IMR-90 (cell line): ENCODE results near the gene AKAP6. TPM values are rescaled to one million over a fixed set of nuclear protein-coding genes. Genes with fewer than 3 reads are reported as not detected.

ENCODE experiments used
- ATAC-seq: fragments of 200-7000 bp; cut with Tn5 transposase; 2 replicates; pipeline ENCODE4 v1.9.1; 2020; ENCODE audit warnings: low read depth, mild to moderate bottlenecking, moderate library complexity
- BruUV-seq: library from RNA; stranded (reverse); fragments of 400-500 nt; replicated peaks from 2 replicates; lab custom pipeline; 2021; lab: Mats Ljungman, UMichigan
- CTCF ChIA-PET: fragments of 300-600 bp; formaldehyde crosslinking; extraction: SDS; loops from one replicate; lab custom pipeline; 2021; ENCODE audit warnings: antibody characterized with exemption; lab: Yijun Ruan, JAX
- POLR2A ChIA-PET: fragments of 300-600 bp; sonication (Branson Sonifier 250); formaldehyde crosslinking; loops from one replicate; lab custom pipeline; 2022; ENCODE audit warnings: antibody characterized with exemption; ENCODE audit not compliant: unreplicated experiment; lab: Charles Lee
- DNase-seq: peaks from one replicate; pipeline ENCODE4 v3.0.0; 2013
- H2AFZ ChIP-seq: replicated peaks from 2 replicates; pipeline ENCODE3; 2013; ENCODE audit warnings: low read length, mild to moderate bottlenecking; ENCODE audit not compliant: poor library complexity
- H2AK5ac ChIP-seq: 2 replicates; pipeline ENCODE4 v1.6.1; 2013; ENCODE audit warnings: low read depth, low read length, inconsistent platforms
- H2AK9ac ChIP-seq: replicated peaks from 2 replicates; pipeline ENCODE3; 2013; ENCODE audit warnings: mild to moderate bottlenecking, low read depth, low read length, moderate library complexity; ENCODE audit not compliant: poor library complexity
- H2BK120ac ChIP-seq: 2 replicates; pipeline ENCODE4 v1.6.1; 2013; ENCODE audit warnings: low read depth, low read length, inconsistent platforms
- H2BK15ac ChIP-seq: 3 replicates; pipeline ENCODE4 v1.6.1; 2013; ENCODE audit warnings: low read depth, low read length, inconsistent platforms
- H2BK20ac ChIP-seq: 2 replicates; pipeline ENCODE4 v1.6.1; 2013; ENCODE audit warnings: low read depth, mild to moderate bottlenecking, inconsistent platforms, low read length, moderate library complexity
- H2BK5ac ChIP-seq: 2 replicates; pipeline ENCODE4 v1.6.1; 2013; ENCODE audit warnings: mild to moderate bottlenecking, low read depth, low read length, inconsistent platforms; ENCODE audit not compliant: poor library complexity, severe bottlenecking
- H3K14ac ChIP-seq: replicated peaks from 2 replicates; pipeline ENCODE4 v1.6.1; 2013; ENCODE audit warnings: low read depth, low read length, inconsistent platforms
- H3K18ac ChIP-seq: 2 replicates; pipeline ENCODE4 v1.6.1; 2013; ENCODE audit warnings: low read depth, low read length, control low read depth
- H3K23ac ChIP-seq: 2 replicates; pipeline ENCODE4 v1.6.1; 2013; ENCODE audit warnings: low read depth, low read length, inconsistent platforms
- H3K27ac ChIP-seq: 2 replicates; pipeline ENCODE4 v1.5.1; 2013; ENCODE audit warnings: mild to moderate bottlenecking, control low read depth, low read length; ENCODE audit not compliant: insufficient read depth
- H3K27me3 ChIP-seq: 2 replicates; pipeline ENCODE4 v1.6.1; 2013; ENCODE audit warnings: low read length; ENCODE audit not compliant: control insufficient read depth, insufficient read depth
- H3K36me3 ChIP-seq: 2 replicates; pipeline ENCODE4 v1.6.1; 2013; ENCODE audit warnings: low read length, mixed read lengths; ENCODE audit not compliant: control insufficient read depth, insufficient read depth
- H3K4ac ChIP-seq: 2 replicates; pipeline ENCODE4 v1.6.1; 2013; ENCODE audit warnings: low read depth, low read length, inconsistent platforms
- H3K4me1 ChIP-seq: 2 replicates; pipeline ENCODE4 v1.6.1; 2013; ENCODE audit warnings: low read length, mixed read lengths; ENCODE audit not compliant: control insufficient read depth, insufficient read depth
- H3K4me2 ChIP-seq: 2 replicates; pipeline ENCODE4 v1.6.1; 2013; ENCODE audit warnings: low read depth, mild to moderate bottlenecking, control low read depth, low read length, moderate library complexity
- H3K4me3 ChIP-seq: 2 replicates; pipeline ENCODE4 v1.5.1; 2013; ENCODE audit warnings: low read depth, mild to moderate bottlenecking, control low read depth, low read length, moderate library complexity; ENCODE audit not compliant: insufficient read depth
- H3K56ac ChIP-seq: 2 replicates; pipeline ENCODE4 v1.6.1; 2013; ENCODE audit warnings: low read length, inconsistent platforms; ENCODE audit not compliant: insufficient read depth; ENCODE audit errors: extremely low read depth
- H3K79me1 ChIP-seq, 2 experiments: 2 replicates each; pipeline ENCODE4 v1.6.1; 2013; ENCODE audit warnings: low read length in 2 of 2, inconsistent platforms in 1 of 2, low read depth in 1 of 2
- H3K9ac ChIP-seq: 2 replicates; pipeline ENCODE4 v1.6.1; 2013; ENCODE audit warnings: low read depth, low read length, control low read depth
- H3K9me1 ChIP-seq: 2 replicates; pipeline ENCODE4 v1.6.1; 2013; ENCODE audit warnings: low read length, inconsistent platforms; ENCODE audit not compliant: insufficient read depth
- H3K9me3 ChIP-seq: 2 replicates; pipeline ENCODE4 v1.6.1; 2013; ENCODE audit warnings: low read length; ENCODE audit not compliant: control insufficient read depth, insufficient read depth
- H4K20me1 ChIP-seq: 2 replicates; pipeline ENCODE4 v1.6.1; 2013; ENCODE audit warnings: low read length, inconsistent platforms; ENCODE audit not compliant: insufficient read depth
- H4K5ac ChIP-seq: 2 replicates; pipeline ENCODE4 v1.6.1; 2013; ENCODE audit warnings: mild to moderate bottlenecking, low read depth, low read length, control low read depth
- H4K8ac ChIP-seq, 2 experiments: 2 replicates each; pipeline ENCODE4 v1.6.1; 2013; ENCODE audit warnings: low read depth in 2 of 2, low read length in 2 of 2, control low read depth in 1 of 2, inconsistent platforms in 1 of 2
- H4K91ac ChIP-seq: 2 replicates; pipeline ENCODE4 v1.6.1; 2013; ENCODE audit warnings: low read depth, low read length, inconsistent platforms; ENCODE audit not compliant: insufficient read depth
- BHLHE40 ChIP-seq: fragments of 150-350 bp; IDR thresholded peaks from 2 replicates; pipeline ENCODE4 v1.6.1; 2016; ENCODE audit warnings: mild to moderate bottlenecking, low read depth, low read length
- CEBPB ChIP-seq: IDR thresholded peaks from 2 replicates; pipeline ENCODE4 v1.6.1; 2012; ENCODE audit warnings: low read depth, low read length, improper control_type of control experiment
- CHD1 ChIP-seq: IDR thresholded peaks from 2 replicates; pipeline ENCODE4 v1.6.1; 2012; ENCODE audit warnings: low read depth, low read length, improper control_type of control experiment
- FOS ChIP-seq: fragments of 150-350 bp; IDR thresholded peaks from 2 replicates; pipeline ENCODE4 v1.6.1; 2016; ENCODE audit warnings: low read depth, low read length
- MAFK ChIP-seq: IDR thresholded peaks from 2 replicates; pipeline ENCODE4 v1.6.1; 2012; ENCODE audit warnings: low read depth, low read length, improper control_type of control experiment
- MAZ ChIP-seq: IDR thresholded peaks from 2 replicates; pipeline ENCODE4 v1.6.1; 2012; ENCODE audit warnings: low read depth, mild to moderate bottlenecking, low read length, improper control_type of control experiment, moderate library complexity, borderline replicate concordance
- MXI1 ChIP-seq: IDR thresholded peaks from 2 replicates; pipeline ENCODE4 v1.6.1; 2012; ENCODE audit warnings: low read depth, mild to moderate bottlenecking, low read length, moderate library complexity, borderline replicate concordance
- NFE2L2 ChIP-seq: fragments of 150-350 bp; IDR thresholded peaks from 2 replicates; pipeline ENCODE4 v1.6.1; 2016; ENCODE audit warnings: low read depth, mild to moderate bottlenecking, low read length
- POLR2A ChIP-seq: IDR thresholded peaks from 2 replicates; pipeline ENCODE4 v1.6.1; 2012; ENCODE audit warnings: mild to moderate bottlenecking, low read depth, low read length
- RAD21 ChIP-seq: IDR thresholded peaks from 2 replicates; pipeline ENCODE4 v1.6.1; 2012; ENCODE audit warnings: low read length, improper control_type of control experiment
- RCOR1 ChIP-seq: IDR thresholded peaks from 2 replicates; pipeline ENCODE4 v1.6.1; 2012; ENCODE audit warnings: mild to moderate bottlenecking, low read length, improper control_type of control experiment; ENCODE audit not compliant: insufficient replicate concordance
- RFX5 ChIP-seq: IDR thresholded peaks from 2 replicates; pipeline ENCODE4 v1.8.0; 2012; ENCODE audit warnings: low read depth, mild to moderate bottlenecking, low read length, moderate library complexity
- SMC3 ChIP-seq: fragments of 150-350 bp; IDR thresholded peaks from 2 replicates; pipeline ENCODE4 v1.6.1; 2016; ENCODE audit warnings: low read depth, mild to moderate bottlenecking, antibody characterized with exemption, low read length, moderate library complexity
- WGBS, 2 experiments: methylation state at CpG; one replicate each; pipeline versions ENCODE4 v1.1.5 to v1.1.7; 2013; ENCODE audit warnings: missing lambda C conversion rate in 2 of 2; ENCODE audit not compliant: insufficient read length in 1 of 2; ENCODE audit errors: extremely low coverage in 2 of 2; 5-methylcytosine and 5-hydroxymethylcytosine counted together
- dilution Hi-C: fragments of 300-500 bp; cut with HindIII; formaldehyde crosslinking; loops from one replicate; pipeline ENCODE4 v1.14.3; 2018; ENCODE audit warnings: low sequenced_read_pairs; ENCODE audit not compliant: unreplicated experiment
- in situ Hi-C: fragments of 300-500 bp; cut with MboI; formaldehyde crosslinking; loops from 3 replicates; pipeline ENCODE4 v1.14.3; 2019; ENCODE audit warnings: low sequenced_read_pairs, inconsistent platforms, mixed read lengths
- intact Hi-C: fragments of 100-400 bp; cut with micrococcal nuclease; formaldehyde crosslinking; loops from 2 replicates; pipeline ENCODE4 v1.10.0; 2022
- polyA plus RNA-seq, 3 experiments: library from polyadenylated mRNA; depleted of rRNA; stranded (reverse); fragments of >200 nt; gene quantifications; 2 replicates each; pipeline ENCODE4 v1.2.3, GENCODE V29; 2012; ENCODE audit warnings: low replicate concordance in 1 of 3
- total RNA-seq: library from RNA; depleted of rRNA; stranded (reverse); fragments of >200 nt; gene quantifications from 2 replicates; pipeline ENCODE4 v1.2.3, GENCODE V29; 2012
- TF ChIP-seq, protein P1 (sequence below): fragments of 150-350 bp; IDR thresholded peaks from 2 replicates; pipeline ENCODE4 v1.6.1; 2016; ENCODE audit warnings: low read depth, mild to moderate bottlenecking, low read length, moderate library complexity, borderline replicate concordance
- TF ChIP-seq, protein P2 (sequence below): fragments of 150-350 bp; IDR thresholded peaks from 2 replicates; pipeline ENCODE4 v1.6.1; 2017; ENCODE audit warnings: mild to moderate bottlenecking, antibody characterized with exemption, low read length, low read depth
- TF ChIP-seq, protein P3 (sequence below): conservative IDR thresholded peaks from 2 replicates; pipeline ENCODE4 v1.5.1; 2012; ENCODE audit warnings: mild to moderate bottlenecking, low read depth, low read length, improper control_type of control experiment

The AKAP6 gene
- total and polyA plus RNA-seq, 2 of the 4 experiments (the other 2 are of a cell fraction), result 0.22 to 1.6 TPM

DNA sequence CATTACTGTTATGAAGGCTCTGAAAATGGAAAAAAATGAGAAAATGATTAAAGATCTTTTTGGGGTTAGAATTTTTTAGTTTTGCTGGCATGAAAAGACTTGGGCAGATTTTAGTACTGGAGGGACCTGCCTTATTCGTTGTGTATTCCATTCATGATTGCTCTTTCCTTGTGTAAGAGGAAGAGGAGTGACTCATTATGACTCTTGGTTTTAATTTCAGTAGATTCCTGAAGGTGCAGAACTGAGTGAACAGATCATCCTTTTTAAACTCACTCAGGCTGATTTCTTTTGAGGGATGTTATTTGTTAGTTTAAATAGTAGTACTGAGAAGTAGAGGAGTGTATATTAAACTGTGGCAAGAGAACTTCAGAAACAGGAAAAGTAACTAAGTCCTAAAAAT is 41.6 kb downstream of the AKAP6 start:
- H2AK9ac ChIP-seq, result no peak overlapping the region
- no peak overlapping the region; the same call in 1 of the 2 replicates for H4K5ac ChIP-seq
- intact Hi-C loops (loop anchor here (5.0 kb wide), 3 partner anchors 87 to 293 kb away; partner anchors contain the start of gene ARHGAP5), dilution Hi-C loops (no loop called here), in situ Hi-C loops (no loop called here)
- no peaks in the 10 kb centered on the region for H4K20me1 ChIP-seq
- DNase-seq, result peak; percentile 89
- ChIA-PET CTCF (no interaction called here), POLR2A (no interaction called here)
- peak overlapping the region; percentile 75; the same call in 1 of the 2 replicates for H2BK120ac ChIP-seq
- peak overlapping the region; percentile 19; the same call in 1 of the 2 replicates for H3K4me2 ChIP-seq
- H3K27me3 ChIP-seq, result no peaks in the 10 kb centered on the region
- WGBS, 2 experiments, result no CpG with 5 or more reads among the region's 1 CpG
- TF ChIP-seq, protein P1, sequence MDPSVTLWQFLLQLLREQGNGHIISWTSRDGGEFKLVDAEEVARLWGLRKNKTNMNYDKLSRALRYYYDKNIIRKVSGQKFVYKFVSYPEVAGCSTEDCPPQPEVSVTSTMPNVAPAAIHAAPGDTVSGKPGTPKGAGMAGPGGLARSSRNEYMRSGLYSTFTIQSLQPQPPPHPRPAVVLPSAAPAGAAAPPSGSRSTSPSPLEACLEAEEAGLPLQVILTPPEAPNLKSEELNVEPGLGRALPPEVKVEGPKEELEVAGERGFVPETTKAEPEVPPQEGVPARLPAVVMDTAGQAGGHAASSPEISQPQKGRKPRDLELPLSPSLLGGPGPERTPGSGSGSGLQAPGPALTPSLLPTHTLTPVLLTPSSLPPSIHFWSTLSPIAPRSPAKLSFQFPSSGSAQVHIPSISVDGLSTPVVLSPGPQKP, result no peak
- TF ChIP-seq CEBPB (peak; percentile 88), CHD1 (no peak), MXI1 (no peak), MAZ (no peak), POLR2A (no peak), FOS (peak; percentile 87), NFE2L2 (peak; percentile 33; the same call in 1 of the 2 replicates), SMC3 (no peak), RAD21 (no peak), RCOR1 (no peak), RFX5 (0 out of 2 replicates have a peak, but pooled peaks have one; percentile 2), MAFK (no peak), BHLHE40 (peak; percentile 18; the same call in 1 of the 2 replicates)
- TF ChIP-seq, protein P2, sequence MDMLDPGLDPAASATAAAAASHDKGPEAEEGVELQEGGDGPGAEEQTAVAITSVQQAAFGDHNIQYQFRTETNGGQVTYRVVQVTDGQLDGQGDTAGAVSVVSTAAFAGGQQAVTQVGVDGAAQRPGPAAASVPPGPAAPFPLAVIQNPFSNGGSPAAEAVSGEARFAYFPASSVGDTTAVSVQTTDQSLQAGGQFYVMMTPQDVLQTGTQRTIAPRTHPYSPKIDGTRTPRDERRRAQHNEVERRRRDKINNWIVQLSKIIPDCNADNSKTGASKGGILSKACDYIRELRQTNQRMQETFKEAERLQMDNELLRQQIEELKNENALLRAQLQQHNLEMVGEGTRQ, result no peak
- TF ChIP-seq, protein P3, sequence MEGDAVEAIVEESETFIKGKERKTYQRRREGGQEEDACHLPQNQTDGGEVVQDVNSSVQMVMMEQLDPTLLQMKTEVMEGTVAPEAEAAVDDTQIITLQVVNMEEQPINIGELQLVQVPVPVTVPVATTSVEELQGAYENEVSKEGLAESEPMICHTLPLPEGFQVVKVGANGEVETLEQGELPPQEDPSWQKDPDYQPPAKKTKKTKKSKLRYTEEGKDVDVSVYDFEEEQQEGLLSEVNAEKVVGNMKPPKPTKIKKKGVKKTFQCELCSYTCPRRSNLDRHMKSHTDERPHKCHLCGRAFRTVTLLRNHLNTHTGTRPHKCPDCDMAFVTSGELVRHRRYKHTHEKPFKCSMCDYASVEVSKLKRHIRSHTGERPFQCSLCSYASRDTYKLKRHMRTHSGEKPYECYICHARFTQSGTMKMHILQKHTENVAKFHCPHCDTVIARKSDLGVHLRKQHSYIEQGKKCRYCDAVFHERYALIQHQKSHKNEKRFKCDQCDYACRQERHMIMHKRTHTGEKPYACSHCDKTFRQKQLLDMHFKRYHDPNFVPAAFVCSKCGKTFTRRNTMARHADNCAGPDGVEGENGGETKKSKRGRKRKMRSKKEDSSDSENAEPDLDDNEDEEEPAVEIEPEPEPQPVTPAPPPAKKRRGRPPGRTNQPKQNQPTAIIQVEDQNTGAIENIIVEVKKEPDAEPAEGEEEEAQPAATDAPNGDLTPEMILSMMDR, result no peak
- H2BK20ac ChIP-seq, result no peak overlapping the region; the same call in 1 of the 2 replicates
- no peaks in the 10 kb centered on the region for H3K79me1 ChIP-seq
- peaks cover 7% of the 10 kb centered on the region for H3K9me1 ChIP-seq
- no peak overlapping the region for H2AFZ ChIP-seq
- peak overlapping the region; percentile 86 for H2BK5ac ChIP-seq
- no peaks in the 10 kb centered on the region for H3K9me3 ChIP-seq
- H3K36me3 ChIP-seq, result no peaks in the 10 kb centered on the region
- H2BK15ac ChIP-seq, result no peak overlapping the region; the same call in 2 of the 3 replicates
- H3K4ac ChIP-seq, result no peak overlapping the region
- no peak overlapping the region for H3K4me3 ChIP-seq
- peaks cover 18% of the 10 kb centered on the region for H3K4me1 ChIP-seq
- no peak overlapping the region for H2AK5ac ChIP-seq
- no peak overlapping the region for H3K23ac ChIP-seq
- H4K8ac ChIP-seq, result no peak overlapping the region
- ATAC-seq, result peak; percentile 83
- no peak overlapping the region for H3K56ac ChIP-seq
- no peak overlapping the region for H3K14ac ChIP-seq
- H3K9ac ChIP-seq, result no peak overlapping the region
- no peak overlapping the region for H3K27ac ChIP-seq
- BruUV-seq, result no TSS peak
- no peak overlapping the region; the same call in 1 of the 2 replicates for H3K18ac ChIP-seq
- no peak overlapping the region for H4K91ac ChIP-seq
